Sigmoid colon (tissue), 7 donors: ENCODE results near the gene LIG3. TPM values are rescaled to one million over a fixed set of nuclear protein-coding genes. Genes with fewer than 3 reads are reported as not detected.

Source experiments
- DNase-seq: peaks from one replicate; pipeline ENCODE4 v3.0.0-alpha.2; 2019
- H3K27ac ChIP-seq, 4 donors: fragments of 200-600 bp; sonication (generic); one replicate each; pipeline ENCODE4 v1.5.1; 2016 to 2019; ENCODE audit warnings: mild to moderate bottlenecking in 1 of 4
- H3K27me3 ChIP-seq, 3 donors: fragments of 200-600 bp; sonication (generic); one replicate each; pipeline ENCODE4 v1.5.1; 2019; ENCODE audit warnings: mild to moderate bottlenecking in 1 of 3
- H3K36me3 ChIP-seq, 4 donors: fragments of 200-600 bp; sonication (generic); one replicate each; pipeline ENCODE4 v1.5.1; 2016 to 2019
- H3K4me1 ChIP-seq, 4 donors: fragments of 200-600 bp; sonication (generic); one replicate each; pipeline ENCODE4 v1.5.1; 2017 to 2019
- H3K4me3 ChIP-seq, 4 donors: fragments of 200-600 bp; sonication (generic); one replicate each; pipeline ENCODE4 v1.5.1; 2017 to 2019; ENCODE audit warnings: mild to moderate bottlenecking in 2 of 4, moderate library complexity in 1 of 4
- H3K9me3 ChIP-seq, 4 donors: fragments of 200-600 bp in 3 of 4; sonication (generic) in 3 of 4; one replicate each; pipeline versions ENCODE4 v1.5.1 to v1.6.1; 2013 to 2019
- CTCF ChIP-seq, 4 experiments: fragments of 450-650 bp in 3 of 4; fragments of 200-600 bp in 1 of 4; IDR thresholded peaks; one replicate each; pipeline ENCODE4 v1.5.1; 2016 to 2019; ENCODE audit warnings: antibody characterized with exemption in 4 of 4, mild to moderate bottlenecking in 3 of 4, moderate library complexity in 2 of 4
- EP300 ChIP-seq, 4 donors: sonication (generic); formaldehyde crosslinking; IDR thresholded peaks; one replicate each; pipeline ENCODE4 v1.6.1; 2017; ENCODE audit warnings: antibody characterized with exemption in 4 of 4
- POLR2A ChIP-seq, 2 donors: fragments of 450-650 bp; IDR thresholded peaks; one replicate each; pipeline ENCODE4 v1.6.1; 2016; ENCODE audit warnings: antibody characterized with exemption in 2 of 2, mild to moderate bottlenecking in 2 of 2, moderate library complexity in 2 of 2
- POLR2AphosphoS5 ChIP-seq, 4 donors: sonication (generic); formaldehyde crosslinking; IDR thresholded peaks; one replicate each; pipeline ENCODE4 v1.6.1; 2017; ENCODE audit warnings: antibody characterized with exemption in 4 of 4
- WGBS, 2 donors: extraction: QIAGEN DNeasy Blood & Tissue Kit; methylation state at CpG; one replicate each; pipeline ENCODE4 v1.1.7; 2013; 5-methylcytosine and 5-hydroxymethylcytosine counted together
- intact Hi-C: fragments of 100-400 bp; cut with DNase I; formaldehyde crosslinking; loops from one replicate; pipeline ENCODE4 v1.15.1; 2023
- polyA plus RNA-seq, 3 donors: library from polyadenylated mRNA; stranded (reverse); fragments of 200-250 nt; gene quantifications; one replicate each; pipeline ENCODE4 v1.2.3, GENCODE V29; 2013
- total RNA-seq, 4 donors: library from RNA; depleted of rRNA; stranded (reverse); fragments of >200 nt; gene quantifications; one replicate each; pipeline ENCODE4 v1.1.0, GENCODE V29; 2016
- donor health status: healthy with polysubstance abuse.
- donor health status: Bipolar disorder and iron deficiency.
- donor health status: healthy.

The LIG3 gene
- total and polyA plus RNA-seq, 7 donors: 3.5 to 29.7 (median 19.4) TPM

- intact Hi-C loops: no loop called here
- DNase-seq: no peak
- H3K9me3 ChIP-seq: no peaks in the 10 kb centered on the region
- no peaks in the 10 kb centered on the region for H3K27me3 ChIP-seq
- WGBS, 2 donors: 90 to 92% methylated on average over 3 of the region's 3 CpGs
- peaks cover 0 to 21% (median 12%) of the 10 kb centered on the region in 4 donors for H3K4me1 ChIP-seq
- no peak overlapping the region for H3K4me3 ChIP-seq
- peaks cover 0 to 4% (median 0%) of the 10 kb centered on the region in 4 donors for H3K36me3 ChIP-seq
- H3K27ac ChIP-seq: no peak overlapping the region
- TF ChIP-seq POLR2AphosphoS5 (IDR thresholded peaks at IDR 0.05) (no peak), EP300 (IDR thresholded peaks at IDR 0.05) (no peak), POLR2A (IDR thresholded peaks at IDR 0.05) (no peak), CTCF (IDR thresholded peaks at IDR 0.05) (no peak)
Observed at GRCh38 chr17:35056013-35056412, 75.7 kb downstream of the LIG3 start.

GRCh38 chr17:35057332-35057915 is 77.1 kb downstream of the LIG3 start:
- no peaks in the 10 kb centered on the region for H3K9me3 ChIP-seq
- H3K36me3 ChIP-seq: peaks cover 0 to 4% (median 0%) of the 10 kb centered on the region in 4 donors
- intact Hi-C loops: no loop called here
- 98 to 99% methylated on average over 1 of the region's 1 CpG for WGBS, 2 donors
- peaks cover 0 to 11% (median 4%) of the 10 kb centered on the region in 4 donors for H3K4me1 ChIP-seq
- H3K4me3 ChIP-seq: no peak overlapping the region
- H3K27ac ChIP-seq: no peak overlapping the region
- DNase-seq: no peak
- no peaks in the 10 kb centered on the region for H3K27me3 ChIP-seq
- TF ChIP-seq CTCF (IDR thresholded peaks at IDR 0.05) (no peak), POLR2AphosphoS5 (IDR thresholded peaks at IDR 0.05) (no peak), EP300 (IDR thresholded peaks at IDR 0.05) (no peak), POLR2A (IDR thresholded peaks at IDR 0.05) (no peak)

Other genes starting within 250 kb of the LIG3 start
- gene CCT6B, start 19.1 kb upstream of the LIG3 start, total RNA-seq: 1 to 10 TPM; 3.3 to 4.3 (median 3.5) TPM
- 1 to 10 TPM in 1 of 3 donors, under 1 TPM in 2; 0.87 to 1.2 (median 0.92) TPM for gene CCT6B, start 19.1 kb upstream of the LIG3 start, polyA plus RNA-seq
- 10 to 100 TPM in 3 of 4 donors, 1 to 10 TPM in 1; 8.6 to 14.3 (median 12.8) TPM for gene ZNF830, start 19.0 kb upstream of the LIG3 start, total RNA-seq
- 10 to 100 TPM in 1 of 3 donors, 1 to 10 TPM in 2; 7.2 to 12.6 (median 8.3) TPM for gene ZNF830, start 19.0 kb upstream of the LIG3 start, polyA plus RNA-seq
- 10 to 100 TPM; 16.5 to 25.2 (median 21.8) TPM for gene RFFL, start 83.2 kb downstream of the LIG3 start, total RNA-seq
- 10 to 100 TPM; 15.0 to 29.4 (median 24.1) TPM for gene RFFL, start 83.2 kb downstream of the LIG3 start, polyA plus RNA-seq
- gene RAD51D, start 139.3 kb downstream of the LIG3 start, total RNA-seq: 10 to 100 TPM in 1 of 4 donors, 1 to 10 TPM in 3; 4.3 to 12.6 (median 7.9) TPM
- gene RAD51D, start 139.3 kb downstream of the LIG3 start, polyA plus RNA-seq: 1 to 10 TPM; 2.8 to 9.7 (median 4.2) TPM
- gene FNDC8, start 141.1 kb downstream of the LIG3 start, total RNA-seq: not detected
- gene FNDC8, start 141.1 kb downstream of the LIG3 start, polyA plus RNA-seq: not detected
- 10 to 100 TPM in 3 of 4 donors, 1 to 10 TPM in 1; 6.6 to 16.8 (median 11.4) TPM for gene NLE1, start 161.8 kb downstream of the LIG3 start, total RNA-seq
- gene NLE1, start 161.8 kb downstream of the LIG3 start, polyA plus RNA-seq: 10 to 100 TPM in 1 of 3 donors, 1 to 10 TPM in 2; 3.0 to 12.3 (median 3.0) TPM
- not detected for gene UNC45B, start 167.3 kb downstream of the LIG3 start, total RNA-seq
- gene UNC45B, start 167.3 kb downstream of the LIG3 start, polyA plus RNA-seq: under 1 TPM in 2 of 3 donors, not detected in 1; under 0.01 to 0.03 TPM
- gene SLC35G3, start 213.9 kb downstream of the LIG3 start, total RNA-seq: not detected
- gene SLC35G3, start 213.9 kb downstream of the LIG3 start, polyA plus RNA-seq: not detected